ENCODE data around the gene WIPF3.

The WIPF3 gene, protein sequence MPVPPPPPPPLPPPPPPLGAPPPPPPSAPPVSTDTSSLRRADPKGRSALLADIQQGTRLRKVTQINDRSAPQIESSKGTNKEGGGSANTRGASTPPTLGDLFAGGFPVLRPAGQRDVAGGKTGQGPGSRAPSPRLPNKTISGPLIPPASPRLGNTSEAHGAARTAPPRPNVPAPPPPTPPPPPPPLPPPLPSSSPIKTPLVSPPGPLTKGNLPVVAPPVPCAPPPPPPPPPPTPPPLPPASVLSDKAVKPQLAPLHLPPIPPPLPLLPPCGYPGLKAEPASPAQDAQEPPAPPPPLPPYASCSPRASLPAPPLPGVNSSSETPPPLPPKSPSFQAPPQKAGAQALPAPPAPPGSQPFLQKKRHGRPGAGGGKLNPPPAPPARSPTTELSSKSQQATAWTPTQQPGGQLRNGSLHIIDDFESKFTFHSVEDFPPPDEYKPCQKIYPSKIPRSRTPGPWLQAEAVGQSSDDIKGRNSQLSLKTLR

DNA sequence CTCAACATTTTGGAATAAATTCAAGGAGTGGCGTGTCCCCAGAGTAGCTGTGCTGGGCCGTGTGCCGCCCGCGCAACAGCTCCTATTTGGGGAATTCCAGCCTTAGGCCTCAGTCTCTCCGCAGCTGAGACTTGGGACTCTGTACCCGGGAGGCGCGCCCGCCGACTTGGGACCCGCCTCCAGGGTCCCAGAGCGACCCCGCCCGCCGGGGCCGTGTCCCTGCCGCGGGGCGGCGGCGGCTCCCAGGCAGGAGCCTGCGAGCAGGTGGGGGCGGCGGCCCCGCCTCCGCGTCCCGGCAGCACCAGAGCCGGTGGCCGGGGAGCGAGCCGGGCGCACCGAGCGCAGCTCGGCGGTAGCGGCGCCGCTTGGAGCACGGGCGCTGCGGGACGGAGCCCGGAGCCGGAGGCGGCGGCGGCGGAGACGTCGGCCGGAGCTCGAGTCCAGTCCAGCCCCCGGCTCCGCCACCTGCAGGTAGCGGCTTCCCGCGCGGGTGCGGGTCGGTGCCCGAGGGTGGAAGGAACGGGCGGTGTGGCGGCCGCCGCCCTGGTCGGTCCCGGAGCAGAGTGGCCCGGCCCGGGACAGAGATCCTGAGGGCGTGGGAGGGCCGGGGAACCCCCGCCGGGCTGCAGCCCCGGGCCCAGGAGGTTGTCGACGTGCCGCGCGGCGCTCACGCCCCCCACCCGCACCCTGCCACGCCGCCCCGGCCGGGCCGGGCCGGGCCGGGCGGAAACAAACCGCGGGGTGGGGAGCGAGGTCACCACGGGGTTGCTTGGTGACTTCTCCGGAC is at the start of gene WIPF3:
Gene WIPF3 (plus strand): TSS at position 301 of the 787 bp plus-strand sequence. CDS start 28,217 bp downstream, outside the sequence.
- no peak for DNase-seq (ENCODE audit: low read depth)

DNA sequence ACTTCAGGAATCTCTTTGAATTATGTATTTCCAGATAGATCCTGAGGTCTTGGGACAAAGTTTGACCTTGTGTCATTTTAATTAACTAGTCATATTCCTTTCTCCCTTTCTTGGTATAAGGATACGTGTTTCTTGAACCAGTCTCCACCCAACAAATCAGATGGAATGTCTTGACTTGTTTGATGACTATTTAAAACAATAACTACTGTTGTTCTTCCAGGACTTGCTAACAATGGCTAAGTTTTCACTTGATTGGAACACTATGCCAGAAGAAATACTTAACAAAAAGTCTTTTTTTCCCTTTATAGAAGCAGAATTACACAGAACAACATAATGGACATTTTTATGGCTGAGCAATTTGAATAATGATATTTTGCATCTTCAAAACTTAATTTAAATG is 43.0 kb upstream of the WIPF3 start:
- no peak for DNase-seq (ENCODE audit: low read depth)

DNA sequence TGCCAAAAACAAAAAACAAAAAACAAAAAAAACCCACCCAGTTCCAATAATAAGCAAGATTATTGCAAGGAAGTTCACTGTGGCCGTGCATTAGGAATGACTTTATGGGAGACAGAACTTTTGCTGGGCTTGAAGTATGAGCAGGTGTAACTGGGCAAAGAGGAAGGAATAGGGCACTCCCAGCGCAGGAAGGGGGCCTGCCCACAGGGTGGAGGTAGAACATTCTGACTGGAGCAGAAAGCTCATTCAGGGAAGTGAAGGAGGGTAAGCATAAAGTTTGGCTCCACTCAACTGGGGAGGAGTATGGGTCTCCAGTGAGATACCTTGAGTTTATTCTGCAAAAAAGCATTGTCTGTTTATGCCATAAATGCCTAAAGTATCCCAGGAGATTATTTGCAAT is 42.1 kb upstream of the WIPF3 start:
- DNase-seq (ENCODE audit: low read depth), result no peak

DNA sequence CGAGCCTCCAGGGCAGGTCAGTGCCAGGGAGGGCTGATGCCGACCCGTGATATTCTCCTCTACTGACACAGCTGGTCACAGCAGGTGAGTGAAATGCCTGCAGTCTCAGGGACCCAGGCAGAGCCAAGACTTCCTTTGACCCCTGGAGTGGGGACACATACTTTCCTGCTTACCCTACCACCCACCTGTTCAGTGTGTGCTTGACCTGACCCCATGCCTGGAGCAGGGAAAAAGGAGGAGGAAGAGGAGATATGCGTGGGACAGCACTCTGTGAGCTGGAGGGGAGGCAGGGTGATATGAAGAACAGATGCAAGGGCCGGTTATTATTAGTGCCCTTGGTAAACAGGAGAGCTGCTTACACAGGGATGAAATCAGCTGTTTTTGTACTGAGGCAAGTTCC is 40.8 kb upstream of the WIPF3 start:
- DNase-seq (ENCODE audit: low read depth), result no peak

DNA sequence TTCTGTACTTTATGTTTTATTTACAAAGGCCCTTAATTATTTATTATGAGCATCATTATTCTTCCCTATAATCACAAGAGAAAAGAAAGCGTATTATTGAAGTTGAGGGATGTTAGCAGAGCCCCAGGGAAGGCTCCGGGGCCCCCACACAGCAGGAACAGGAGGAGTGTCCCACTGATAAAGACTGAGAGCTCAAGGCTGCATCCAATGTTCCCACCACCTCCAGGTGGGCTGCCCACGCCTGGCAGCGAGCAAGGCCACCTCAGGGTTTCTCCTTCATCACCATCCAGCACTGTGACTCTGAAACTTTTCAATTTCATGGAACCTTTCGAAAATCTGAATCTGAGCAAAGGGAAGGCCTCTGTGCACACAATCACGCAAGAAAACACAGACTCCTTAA is 35.9 kb upstream of the WIPF3 start:
- DNase-seq (ENCODE audit: low read depth), result no peak

DNA sequence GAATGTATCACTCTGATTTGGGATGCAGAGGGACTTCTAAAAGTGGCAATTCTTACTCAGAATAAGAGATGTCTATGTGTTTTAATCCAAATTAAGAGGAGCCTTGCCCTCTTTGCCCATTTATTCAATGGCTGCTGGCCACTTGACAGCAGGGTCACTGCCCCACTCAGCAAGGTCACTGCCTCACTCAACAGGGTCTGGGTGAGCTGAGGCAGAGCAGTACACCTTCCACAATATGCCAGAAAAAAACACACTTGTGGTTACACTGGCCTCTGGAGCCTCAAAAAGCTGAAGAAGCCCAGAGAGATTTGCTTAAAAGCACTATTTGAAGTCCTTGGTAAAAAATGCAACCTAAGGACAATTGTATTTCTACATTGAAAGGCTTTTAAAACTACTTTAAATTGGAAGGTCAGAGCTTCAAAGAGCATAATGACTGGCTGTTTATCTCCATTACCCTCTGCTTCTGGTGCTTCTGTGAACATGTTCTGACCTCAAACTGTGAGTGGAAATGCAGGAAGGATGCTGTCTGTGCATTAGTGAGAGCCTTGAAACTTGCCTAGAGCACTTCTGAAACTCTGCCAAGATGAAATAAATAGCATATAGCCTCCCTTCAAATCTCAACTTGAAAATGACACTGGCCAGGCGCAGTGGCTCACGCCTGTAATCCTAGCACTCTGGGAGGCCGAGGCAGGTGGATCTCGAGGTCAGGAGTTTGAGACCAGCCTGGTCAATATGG is 35.1 kb upstream of the WIPF3 start:
- DNase-seq (ENCODE audit: low read depth), result no peak

DNA sequence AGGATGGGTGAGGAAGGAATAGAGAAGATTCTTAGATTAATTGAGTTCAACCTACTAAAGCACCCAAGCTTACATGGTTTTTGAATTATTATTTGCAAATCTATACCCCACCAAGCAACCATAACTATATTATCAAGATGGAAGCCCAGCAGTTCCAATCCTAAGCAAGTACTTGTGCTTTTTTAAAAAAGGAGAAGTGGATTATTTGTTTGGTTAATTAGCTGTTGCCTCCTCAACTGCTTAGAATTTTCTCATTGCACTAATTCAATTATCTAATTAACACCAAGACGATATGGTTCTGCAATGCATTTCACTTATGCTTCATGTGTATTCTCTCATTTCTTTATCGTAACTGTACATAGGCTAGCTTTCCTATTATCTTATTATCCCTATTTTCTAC is 27.3 kb upstream of the WIPF3 start:
- DNase-seq (ENCODE audit: low read depth), result no peak

DNA sequence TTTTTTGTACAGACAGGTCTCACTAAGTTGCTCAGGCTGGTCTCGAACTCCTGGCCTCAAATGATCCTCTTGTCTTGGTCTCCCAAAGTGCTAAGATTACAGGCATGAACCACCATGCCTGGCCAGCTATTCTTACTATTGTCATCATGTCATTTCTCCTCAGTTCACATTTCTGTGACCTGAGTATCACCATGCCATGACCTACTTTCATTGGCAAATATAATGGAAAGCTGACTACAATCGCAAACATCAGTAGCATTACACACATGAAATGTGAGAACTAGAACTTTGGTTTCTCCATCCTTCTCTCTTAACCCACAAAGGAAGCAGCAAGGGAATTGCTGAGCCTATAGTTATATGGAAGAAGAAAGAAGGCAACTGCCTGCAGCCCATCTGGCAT is 26.0 kb upstream of the WIPF3 start:
- no peak for DNase-seq (ENCODE audit: low read depth)

DNA sequence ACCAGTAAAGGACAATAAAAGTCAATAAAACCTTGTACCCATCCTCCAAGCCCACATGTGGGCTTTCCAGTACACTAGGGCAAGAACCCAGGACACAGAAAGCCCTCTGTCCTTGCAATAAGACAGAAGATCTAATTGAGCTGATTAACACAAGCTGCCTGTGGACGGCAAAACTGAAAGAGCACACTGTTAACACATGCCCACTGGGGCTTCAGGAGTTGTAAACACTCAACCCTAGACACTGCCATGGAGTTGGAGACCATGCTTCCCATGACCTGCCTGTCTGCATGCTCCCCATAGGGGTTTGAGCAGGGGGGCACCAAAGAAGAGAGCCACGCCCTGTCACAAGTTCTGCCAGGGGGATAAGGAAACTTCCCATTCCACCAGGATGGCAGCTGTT is 22.6 kb upstream of the WIPF3 start:
- no peak for DNase-seq (ENCODE audit: low read depth)

DNA sequence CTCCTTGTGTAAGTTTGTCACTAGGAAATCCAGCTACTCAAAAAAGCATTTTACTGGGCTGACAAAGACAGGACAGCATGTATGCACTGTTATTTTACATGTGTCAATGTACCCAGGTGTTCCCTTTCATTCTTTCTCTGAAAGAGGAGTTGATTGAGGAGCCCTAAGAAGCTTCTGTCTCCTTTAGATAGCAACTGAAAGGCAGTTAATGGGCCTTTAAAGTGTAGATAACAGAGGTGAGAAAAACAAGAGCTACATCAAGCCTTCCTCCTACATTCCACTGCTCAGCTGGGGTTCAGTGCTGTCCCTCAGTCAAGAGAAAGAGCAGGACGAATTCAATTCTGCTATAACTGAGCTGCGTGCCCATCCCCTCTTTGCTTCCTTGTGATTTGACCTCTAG is 12.8 kb upstream of the WIPF3 start:
- DNase-seq (ENCODE audit: low read depth), result no peak

DNA sequence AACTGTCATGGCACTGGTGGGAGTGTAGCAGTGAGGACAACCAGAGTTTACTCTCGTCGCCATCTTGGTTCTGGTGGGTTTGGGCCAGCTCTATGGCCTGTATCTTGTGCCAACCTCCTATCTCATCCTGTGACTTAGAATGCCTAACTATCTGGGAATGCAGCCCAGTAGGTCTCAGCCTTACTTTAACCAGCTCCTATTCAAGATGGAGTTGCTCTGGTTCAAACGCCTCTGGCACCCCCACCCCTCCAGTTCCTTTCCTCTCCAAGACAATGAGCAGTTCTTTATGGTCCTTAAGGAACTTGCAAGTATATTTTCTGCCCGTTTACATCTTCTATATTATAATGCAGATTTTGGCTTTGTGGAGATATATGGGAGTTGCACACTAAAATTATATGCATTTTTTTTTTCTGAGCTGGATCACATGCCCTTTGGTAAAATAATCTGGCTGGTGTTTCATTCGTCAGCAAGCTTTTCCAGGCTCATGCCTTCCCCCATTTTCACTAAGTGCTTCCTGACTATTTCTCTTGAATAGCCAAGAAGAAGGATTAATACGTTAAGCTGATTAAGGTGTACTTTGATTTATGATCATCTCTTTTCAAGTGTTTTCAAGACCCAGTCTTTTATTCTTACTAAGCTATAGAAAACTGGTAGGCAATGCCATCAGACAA is 11.2 kb upstream of the WIPF3 start:
- DNase-seq (ENCODE audit: low read depth), result no peak

DNA sequence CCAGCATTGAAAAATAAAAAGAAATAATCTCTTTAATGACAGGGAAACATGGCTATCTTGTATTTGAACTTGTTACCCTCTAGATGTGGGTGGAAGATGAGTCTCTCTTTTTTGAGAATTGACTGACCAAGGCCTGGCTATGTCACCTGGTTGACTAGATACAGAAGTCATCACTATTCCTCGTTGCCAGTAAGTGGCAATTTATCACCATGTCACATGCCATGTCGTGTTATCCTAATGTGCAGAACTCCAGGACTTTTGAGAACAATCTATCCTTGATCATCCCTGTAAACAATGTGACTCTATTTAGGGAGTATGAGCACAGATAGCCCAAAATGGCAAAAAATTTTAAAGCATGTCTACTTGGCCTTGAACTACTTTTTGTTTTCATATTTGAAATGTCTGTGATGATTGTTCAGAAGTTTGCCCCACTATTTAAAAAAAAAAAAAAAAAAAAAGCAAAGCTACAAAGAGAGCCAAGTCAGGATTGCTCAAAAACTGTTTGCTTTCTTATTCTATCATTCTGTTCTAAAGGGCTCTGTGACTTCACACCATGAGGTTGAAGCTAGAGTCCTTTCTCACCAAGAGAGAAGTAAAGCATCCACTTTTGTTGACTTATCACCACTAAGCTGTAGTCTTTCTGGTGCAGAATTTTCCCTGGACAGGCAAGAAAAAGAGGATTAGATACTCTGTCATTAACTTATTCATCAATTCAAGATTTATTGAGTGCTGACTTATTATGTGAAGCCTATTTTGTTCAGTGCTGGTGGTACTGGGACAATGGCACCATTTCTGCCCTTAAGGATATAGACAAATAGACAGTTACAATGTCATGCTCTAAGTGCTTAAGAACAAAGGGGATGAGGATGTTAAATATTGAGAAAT is 10.4 kb upstream of the WIPF3 start:
- DNase-seq (ENCODE audit: low read depth), result no peak

DNA sequence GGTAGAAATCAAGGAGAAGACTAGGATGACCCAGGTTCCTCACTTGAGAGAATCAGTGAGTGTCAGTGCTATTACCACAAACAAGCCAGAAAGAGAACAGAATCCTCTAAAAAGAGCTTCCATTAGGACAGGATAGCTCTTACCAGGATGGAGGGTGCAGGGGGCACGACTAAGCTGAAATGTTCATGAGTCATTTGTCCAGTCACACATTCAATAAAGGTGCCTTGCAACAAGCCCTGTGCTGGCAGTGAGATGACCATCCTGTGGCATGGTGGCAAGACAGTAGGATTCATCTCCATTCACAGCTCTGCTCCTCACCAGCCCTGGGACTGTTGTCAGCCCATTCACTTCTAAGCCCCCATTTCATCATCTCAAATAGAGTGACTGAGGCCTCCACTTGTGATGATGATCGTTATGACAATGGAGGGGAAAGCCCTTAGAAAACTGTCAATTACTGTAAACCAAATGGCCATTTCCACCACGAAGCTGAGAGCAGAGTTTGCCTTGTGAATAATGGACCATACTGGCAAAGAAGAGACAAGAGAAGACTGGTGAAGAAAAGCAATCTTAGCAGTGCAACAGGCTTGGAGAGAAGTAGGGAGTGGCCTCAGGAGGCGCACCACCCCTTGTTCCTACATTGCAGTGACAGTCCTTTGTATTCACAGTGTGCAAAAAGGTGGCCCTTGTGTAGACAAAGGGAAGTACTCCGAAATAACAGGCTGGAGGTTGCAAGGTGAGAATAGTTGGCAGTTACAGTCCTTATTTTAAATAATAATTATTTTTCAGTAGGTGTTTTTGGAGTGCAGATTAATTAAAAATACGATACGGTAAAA is 9.0 kb upstream of the WIPF3 start:
- no peak for DNase-seq (ENCODE audit: low read depth)

DNA sequence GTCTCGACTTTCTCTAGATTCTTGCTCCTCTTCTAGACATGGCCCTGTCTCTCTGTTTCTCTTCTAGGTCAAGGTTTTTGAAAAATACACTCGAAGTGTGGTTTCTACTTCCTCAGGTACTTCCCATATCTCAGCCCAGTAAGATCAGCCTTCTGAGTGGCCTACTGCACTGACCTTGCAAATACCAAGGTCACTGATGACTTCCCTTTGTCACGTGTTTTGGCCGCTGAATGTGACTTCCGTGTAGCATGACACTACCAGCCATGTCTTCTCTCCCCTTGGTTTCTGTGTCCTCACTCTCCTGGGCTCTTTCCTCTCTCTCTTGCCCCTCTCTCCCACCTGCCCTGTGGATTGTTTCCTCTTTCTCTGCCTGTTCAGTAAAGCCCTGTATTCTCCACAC is 7.9 kb upstream of the WIPF3 start:
- no peak for DNase-seq (ENCODE audit: low read depth)

DNA sequence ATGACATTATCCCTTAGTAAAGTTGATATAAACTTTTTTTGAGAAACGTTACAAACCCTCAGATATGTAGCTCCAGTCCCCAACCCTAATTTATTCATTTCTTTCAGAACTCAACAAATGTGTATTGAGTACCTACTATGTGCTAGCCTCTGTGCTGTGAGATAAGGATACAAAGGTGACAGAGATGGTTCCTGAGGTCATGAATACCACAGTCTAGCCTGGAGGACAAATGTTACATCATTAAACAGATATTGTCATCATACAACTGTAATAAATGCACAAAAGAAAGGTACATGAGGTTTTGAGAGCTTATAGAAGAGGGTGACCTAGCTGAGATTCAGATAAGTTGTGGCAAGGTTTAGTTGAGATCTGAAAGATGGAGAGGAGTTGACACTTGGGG is 4.4 kb upstream of the WIPF3 start:
- no peak for DNase-seq (ENCODE audit: low read depth)

DNA sequence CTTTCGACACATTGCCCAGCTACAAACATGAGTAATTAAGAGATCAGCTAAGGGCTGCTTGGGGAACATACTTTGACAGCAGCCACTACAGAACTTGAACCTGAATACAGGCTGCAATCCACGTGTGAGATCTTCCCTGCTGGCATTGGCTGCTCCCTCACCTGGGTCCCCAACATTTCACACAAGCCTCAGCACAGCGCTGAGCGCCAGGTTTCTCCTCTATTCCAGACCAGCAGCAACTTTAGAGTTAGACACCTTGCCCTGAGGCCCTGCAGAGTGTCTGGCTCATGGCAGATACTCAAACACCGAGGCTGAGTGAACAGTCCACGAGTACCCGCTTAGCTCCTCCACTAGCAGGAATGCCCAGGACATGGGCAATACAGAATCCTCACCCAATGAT is 1.3 kb upstream of the WIPF3 start:
- DNase-seq (ENCODE audit: low read depth), result no peak

DNA sequence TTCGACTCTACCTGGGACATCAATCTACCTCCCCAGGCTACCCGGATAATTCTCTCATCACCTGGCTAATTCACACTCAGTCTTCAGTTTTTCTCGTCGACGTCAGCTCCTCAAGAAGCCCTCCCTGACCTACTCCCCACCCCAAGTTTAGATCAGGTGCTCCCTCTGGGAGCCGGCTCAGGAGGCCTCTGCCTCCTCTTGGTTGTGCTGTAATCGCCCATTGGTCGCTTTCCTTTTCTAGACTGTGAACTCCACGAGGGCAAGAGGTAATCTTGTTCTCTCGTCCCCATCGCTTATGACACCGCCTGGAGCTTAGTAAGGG is 461 bp upstream of the WIPF3 start:
- no peak for DNase-seq (ENCODE audit: low read depth)

DNA sequence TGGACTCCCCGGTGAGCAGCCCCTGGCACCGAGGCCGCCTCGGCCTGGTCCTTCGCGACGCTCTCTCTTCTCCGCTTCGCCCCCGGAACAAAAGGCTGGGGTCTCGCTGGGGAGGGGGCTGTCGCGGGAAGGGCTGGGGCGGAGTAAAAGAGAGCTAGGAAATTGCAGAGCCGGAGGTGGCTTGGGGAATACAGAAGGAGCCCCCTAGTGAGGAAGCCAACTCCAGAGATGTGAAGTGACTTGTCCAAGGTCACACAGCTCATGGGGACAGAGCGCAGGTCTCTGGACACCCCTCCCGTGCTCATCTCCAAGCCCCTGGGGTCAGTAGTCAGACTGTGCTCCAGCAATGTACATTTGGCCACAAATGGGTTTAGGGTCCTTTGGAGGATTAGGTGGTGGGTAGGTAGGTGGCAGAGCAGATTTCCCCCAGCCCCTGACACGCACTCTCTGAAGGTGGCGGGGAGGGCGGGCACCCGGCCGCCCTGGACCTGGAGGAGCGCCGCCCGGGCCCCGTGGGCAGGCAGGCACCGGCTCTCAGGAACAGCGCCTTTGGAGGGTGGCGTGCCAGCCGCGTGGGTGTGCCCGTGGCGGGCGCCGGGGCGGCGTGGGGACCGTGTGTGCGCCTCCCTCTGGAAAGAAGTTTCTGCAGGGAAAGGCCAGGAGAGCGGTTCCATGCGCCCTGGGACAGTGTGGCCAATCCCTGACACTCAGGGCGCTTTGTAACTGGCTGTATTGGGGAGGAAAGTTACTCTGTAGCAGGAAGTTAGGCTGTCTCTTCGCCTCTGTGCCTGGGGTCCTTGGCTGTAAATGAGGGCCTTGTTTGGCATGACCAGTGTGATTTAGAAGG is 910 bp downstream of the WIPF3 start:
- DNase-seq (ENCODE audit: low read depth), result no peak

DNA sequence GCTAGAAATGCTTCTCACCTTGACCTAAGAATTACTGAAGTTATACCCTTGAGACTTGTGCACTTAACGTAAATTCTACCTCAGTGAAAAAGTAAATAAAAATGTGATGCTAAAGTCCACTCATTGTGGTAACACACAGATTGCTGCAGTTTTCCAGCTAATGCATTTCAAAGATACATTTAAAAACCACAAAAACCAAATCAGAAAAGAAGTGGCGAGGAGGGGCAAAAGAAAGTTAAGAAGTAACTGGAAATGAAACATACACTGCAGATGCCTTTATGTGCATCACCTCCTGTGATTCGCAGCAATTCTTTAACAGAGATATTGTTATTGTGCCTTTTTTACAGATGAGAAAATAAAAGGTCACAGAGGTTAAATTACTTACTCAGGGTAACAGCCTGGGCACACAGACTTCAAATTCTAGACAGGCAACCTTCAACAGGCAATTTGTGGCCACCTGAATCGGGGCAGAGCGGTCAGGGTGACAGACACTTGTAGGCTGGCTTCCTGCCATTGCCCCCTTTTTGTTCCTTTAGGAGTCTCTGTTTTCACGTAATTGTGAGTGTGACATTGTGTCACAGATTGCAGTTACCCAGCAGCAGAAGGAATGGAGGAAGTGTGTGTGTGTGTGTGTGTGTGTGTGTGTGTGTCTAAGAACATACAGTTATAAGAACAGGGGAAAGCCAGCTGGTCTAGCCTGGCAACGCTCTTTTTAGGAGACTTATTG is 1.9 kb downstream of the WIPF3 start:
- no peak for DNase-seq (ENCODE audit: low read depth)

Measured in non-pigmented ciliary epithelial cell (primary cell).